ENCODE measurements around the gene SLC22A4. TPM values are rescaled to one million over a fixed set of nuclear protein-coding genes. Genes with fewer than 3 reads are reported as not detected.

Gene SLC22A4
- polyA plus RNA-seq, 1 experiment, result 19.3 TPM

DNA sequence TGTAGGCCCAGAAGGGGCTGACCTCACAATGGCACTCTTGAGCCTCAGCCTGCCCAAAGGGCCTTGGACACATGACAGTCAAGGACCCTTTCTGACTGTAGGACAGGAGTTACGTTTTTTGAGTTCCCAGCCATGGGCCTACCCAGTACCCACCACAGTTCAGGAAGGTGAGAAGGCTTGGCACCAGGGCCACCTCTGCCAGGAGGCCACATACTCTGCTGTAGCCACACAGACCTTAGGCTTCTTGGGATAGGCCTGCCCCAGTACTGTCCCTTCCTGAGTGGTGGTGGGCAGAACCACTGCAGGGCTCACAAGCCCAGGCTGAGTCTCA, 23.9 kb upstream of the SLC22A4 start:
- CTCF ChIA-PET, result interaction anchor here (1.1 kb wide), 1 partner anchor 32 kb away, joined by 4 read pairs; no protein-coding TSS in a partner anchor
- H3K4me3 ChIP-seq (ENCODE audit: low read depth, low read length), result no peak overlapping the region
- no peak for DNase-seq (ENCODE audit: low read depth)
- TF ChIP-seq CTCF (IDR thresholded peaks at IDR 0.05; ENCODE audit: insufficient read depth, low read depth, low read length), result no peak
- H3K36me3 ChIP-seq (ENCODE audit: control insufficient read depth, insufficient read depth, low read length), result peaks cover 20% of the 10 kb centered on the region
- POLR2A ChIA-PET, result no interaction called here
- no peaks in the 10 kb centered on the region for H3K27me3 ChIP-seq (ENCODE audit: control insufficient read depth, insufficient read depth, low read length)

- H3K36me3 ChIP-seq (ENCODE audit: control insufficient read depth, insufficient read depth, low read length), result peaks cover 20% of the 10 kb centered on the region
- no peak for DNase-seq (ENCODE audit: low read depth)
- POLR2A ChIA-PET, result no interaction called here
- H3K27me3 ChIP-seq (ENCODE audit: control insufficient read depth, insufficient read depth, low read length), result no peaks in the 10 kb centered on the region
- CTCF ChIA-PET, result interaction anchor here (1.1 kb wide), 2 partner anchors 11 to 32 kb away, joined by 3 to 4 read pairs; no protein-coding TSS in a partner anchor
- H3K4me3 ChIP-seq (ENCODE audit: low read depth, low read length), result no peak overlapping the region
- TF ChIP-seq CTCF (IDR thresholded peaks at IDR 0.05; ENCODE audit: insufficient read depth, low read depth, low read length), result no peak
Measured at GRCh38 chr5:132270706-132271105, 23.5 kb upstream of the SLC22A4 start.

- H3K4me3 ChIP-seq (ENCODE audit: low read depth, low read length), result no peak overlapping the region
- ChIA-PET CTCF (interaction anchor here (0.7 to 2.6 kb wide), 19 partner anchors 8 to 232 kb away, joined by 3 to 20 read pairs (median 4); partner anchors contain the start of gene SLC22A4), POLR2A (no interaction called here)
- H3K36me3 ChIP-seq (ENCODE audit: control insufficient read depth, insufficient read depth, low read length), result peaks cover 17% of the 10 kb centered on the region
- DNase-seq (ENCODE audit: low read depth), result no peak
- TF ChIP-seq CTCF (IDR thresholded peaks at IDR 0.05; ENCODE audit: insufficient read depth, low read depth, low read length), result no peak
- no peaks in the 10 kb centered on the region for H3K27me3 ChIP-seq (ENCODE audit: control insufficient read depth, insufficient read depth, low read length)
Measured at GRCh38 chr5:132271251-132272246, 22.6 kb upstream of the SLC22A4 start.

- peak; percentile 85 for TF ChIP-seq CTCF (IDR thresholded peaks at IDR 0.05; ENCODE audit: insufficient read depth, low read depth, low read length)
- H3K27me3 ChIP-seq (ENCODE audit: control insufficient read depth, insufficient read depth, low read length), result no peaks in the 10 kb centered on the region
- CTCF ChIA-PET, result interaction anchor here (0.6 to 2.6 kb wide), 25 partner anchors 9 to 394 kb away, joined by 3 to 20 read pairs (median 4); partner anchors contain the start of gene SLC22A4
- DNase-seq (ENCODE audit: low read depth), result no peak
- POLR2A ChIA-PET, result no interaction called here
- H3K36me3 ChIP-seq (ENCODE audit: control insufficient read depth, insufficient read depth, low read length), result peaks cover 15% of the 10 kb centered on the region
- no peak overlapping the region for H3K4me3 ChIP-seq (ENCODE audit: low read depth, low read length)
Measured at GRCh38 chr5:132272311-132273210, 21.6 kb upstream of the SLC22A4 start.
